Epithelial cell of proximal tubule (primary cell): Measurements from ENCODE around the gene MIOX. TPM values are rescaled to one million over a fixed set of nuclear protein-coding genes. Genes with fewer than 3 reads are reported as not detected.

Source experiments
- DNase-seq: peaks from one replicate; pipeline ENCODE4 v3.0.0-alpha.2; 2011; ENCODE audit warnings: low read depth
- H3K4me3 ChIP-seq: 2 replicates; pipeline ENCODE4 v1.5.1; 2011; ENCODE audit warnings: low read depth, mild to moderate bottlenecking, low read length
- CTCF ChIP-seq: conservative IDR thresholded peaks from 2 replicates; pipeline ENCODE4 v1.5.1; 2012; ENCODE audit warnings: low read depth, mild to moderate bottlenecking, low read length
- total RNA-seq: library from RNA; depleted of rRNA; stranded (reverse); fragments of >200 nt; gene quantifications from 2 replicates; pipeline ENCODE4 v1.2.3, GENCODE V29; 2015

The MIOX gene
- total RNA-seq, 1 donor from 2014 or later, result not detected

- TF ChIP-seq CTCF, result no peak
- H3K4me3 ChIP-seq, result no peak overlapping the region
- no peak for DNase-seq
Measured at GRCh38 chr22:50504369-50505211, 17.9 kb downstream of the MIOX start.

- no peak for TF ChIP-seq CTCF
- H3K4me3 ChIP-seq, result no peak overlapping the region
- DNase-seq, result no peak
Measured at GRCh38 chr22:50505276-50505775, 18.7 kb downstream of the MIOX start.

GRCh38 chr22:50505776-50506610 lies 19.3 kb downstream of the MIOX start:
- no peak for TF ChIP-seq CTCF
- peak overlapping the region; percentile 99 for H3K4me3 ChIP-seq

GRCh38 chr22:50506611-50507420 lies 20.2 kb downstream of the MIOX start:
- peak overlapping the region; percentile 99 for H3K4me3 ChIP-seq
- no peak for DNase-seq
- no peak for TF ChIP-seq CTCF

More at GRCh38 chr22:50505776-50506610, 19.3 kb downstream of the MIOX start:
- DNase-seq, result no peak

GRCh38 chr22:50507421-50507990 lies 20.8 kb downstream of the MIOX start, which contains the start of gene LMF2:
TSS of gene LMF2 (minus strand) at chr22:50507702. CDS start at chr22:50507675, 27 bp downstream.
- TF ChIP-seq CTCF, result no peak
- peak within 1 kb of the TSS; percentile 99 for H3K4me3 ChIP-seq
- no peak for DNase-seq
